SU-DHL-6 (cell line): Measurements from ENCODE around the gene DISP3.

Experiments
- H2AFZ ChIP-seq: fragments of 200-600 bp; sonication (generic); 2 replicates; pipeline ENCODE4 v1.6.1; 2014; ENCODE audit warnings: low read depth, mild to moderate bottlenecking, moderate library complexity, mixed read lengths, antibody characterized with exemption, low read length; ENCODE audit not compliant: severe bottlenecking
- H3F3A ChIP-seq: fragments of 200-600 bp; shearing (Covaris generic); 2 replicates; pipeline ENCODE4 v1.6.0; 2016; ENCODE audit warnings: antibody characterized with exemption, mild to moderate bottlenecking; ENCODE audit not compliant: insufficient read depth
- H3K27ac ChIP-seq: fragments of 200-600 bp; sonication (generic); 2 replicates; pipeline ENCODE4 v1.5.1; 2016; ENCODE audit warnings: low read depth, mild to moderate bottlenecking, low read length, moderate library complexity, mixed read lengths
- H3K27me3 ChIP-seq: fragments of 200-600 bp; sonication (generic), shearing (Covaris generic); 2 replicates; pipeline ENCODE4 v1.6.0; 2014; ENCODE audit warnings: mild to moderate bottlenecking, low read length
- H3K36me3 ChIP-seq: fragments of 200-600 bp; sonication (generic); 2 replicates; pipeline ENCODE4 v1.6.1; 2014; ENCODE audit warnings: mild to moderate bottlenecking, low read length, mixed read lengths
- H3K4me2 ChIP-seq: fragments of 300-600, 200-600 bp; shearing (Covaris generic), sonication (generic); 2 replicates; pipeline ENCODE4 v1.6.0; 2014; ENCODE audit warnings: low read length, low read depth, mild to moderate bottlenecking; ENCODE audit not compliant: poor library complexity, severe bottlenecking
- H3K4me3 ChIP-seq: fragments of 200-600 bp; sonication (generic); 2 replicates; pipeline ENCODE4 v1.5.1; 2014; ENCODE audit warnings: antibody characterized with exemption, low read length, mild to moderate bottlenecking, mixed read lengths; ENCODE audit not compliant: insufficient read depth, poor library complexity, severe bottlenecking
- H3K79me2 ChIP-seq: fragments of 200-600 bp; sonication (generic); 2 replicates; pipeline ENCODE4 v1.6.1; 2014; ENCODE audit warnings: mild to moderate bottlenecking, low read length, moderate library complexity; ENCODE audit not compliant: insufficient read depth
- H3K9ac ChIP-seq: fragments of 200-600 bp; sonication (generic); 2 replicates; pipeline ENCODE4 v1.7.0; 2014; ENCODE audit warnings: mild to moderate bottlenecking, low read length
- H3K9me2 ChIP-seq: fragments of 200-600 bp; sonication (generic); replicated peaks from 2 replicates; pipeline ENCODE4 v1.6.1; 2014; ENCODE audit warnings: low read length; ENCODE audit not compliant: insufficient read depth
- H3K9me3 ChIP-seq: fragments of 200-600 bp; sonication (generic); 2 replicates; pipeline ENCODE4 v1.6.1; 2014; ENCODE audit warnings: low read length, mixed read lengths; ENCODE audit not compliant: insufficient read depth
- H4K20me1 ChIP-seq: fragments of 200-600 bp; sonication (generic); 2 replicates; pipeline ENCODE4 v1.6.1; 2014; ENCODE audit warnings: low read depth, mild to moderate bottlenecking, antibody characterized with exemption, low read length, moderate library complexity, mixed read lengths
- CTCF ChIP-seq: fragments of 200-600 bp; sonication (generic); IDR thresholded peaks from one replicate; pipeline ENCODE4 v1.5.1; 2017; ENCODE audit warnings: antibody characterized with exemption, mild to moderate bottlenecking, low read length, moderate library complexity; ENCODE audit not compliant: insufficient read depth, poor library complexity, severe bottlenecking
- EZH2phosphoT487 ChIP-seq: fragments of 200-600 bp; sonication (generic), shearing (Covaris generic); conservative IDR thresholded peaks from 2 replicates; pipeline ENCODE4 v1.6.1; 2018; ENCODE audit warnings: mild to moderate bottlenecking, antibody characterized with exemption, low read length, moderate library complexity, mixed read lengths

The DISP3 gene

GRCh38 chr1:11492235-11492634 lies 13.3 kb downstream of the DISP3 start:
- Histone ChIP-seq H2AFZ (no peak overlapping the region), H3F3A (no peaks in the 10 kb centered on the region), H3K27ac (no peak overlapping the region), H3K9ac (no peak overlapping the region), H3K4me3 (no peak overlapping the region), H3K36me3 (no peaks in the 10 kb centered on the region), H3K9me3 (no peaks in the 10 kb centered on the region), H4K20me1 (no peaks in the 10 kb centered on the region), H3K9me2 (no peaks in the 10 kb centered on the region), H3K27me3 (no peaks in the 10 kb centered on the region), H3K79me2 (no peaks in the 10 kb centered on the region), H3K4me2 (no peak overlapping the region)
- TF ChIP-seq EZH2phosphoT487, result no peak

- Histone ChIP-seq H4K20me1 (no peaks in the 10 kb centered on the region), H3K36me3 (no peaks in the 10 kb centered on the region), H3K4me2 (no peak overlapping the region), H3K27me3 (no peaks in the 10 kb centered on the region), H3K9me2 (no peaks in the 10 kb centered on the region), H2AFZ (no peak overlapping the region), H3K9me3 (no peaks in the 10 kb centered on the region), H3K79me2 (no peaks in the 10 kb centered on the region), H3K27ac (no peak overlapping the region), H3K9ac (no peak overlapping the region), H3K4me3 (no peak overlapping the region), H3F3A (no peaks in the 10 kb centered on the region)
- TF ChIP-seq EZH2phosphoT487, result no peak
- no peak for TF ChIP-seq CTCF
These were observed 15.2 kb downstream of the DISP3 start for GRCh38 chr1:11493972-11494655.

- H3K4me3 ChIP-seq, result no peak overlapping the region
- no peak for TF ChIP-seq EZH2phosphoT487
- no peak for TF ChIP-seq CTCF
- no peak overlapping the region for H3K9ac ChIP-seq
- H3K9me2 ChIP-seq, result no peaks in the 10 kb centered on the region
- no peaks in the 10 kb centered on the region for H3K36me3 ChIP-seq
- H2AFZ ChIP-seq, result no peak overlapping the region
- H3K4me2 ChIP-seq, result no peak overlapping the region
- H3K9me3 ChIP-seq, result no peaks in the 10 kb centered on the region
- H3F3A ChIP-seq, result no peaks in the 10 kb centered on the region
- no peaks in the 10 kb centered on the region for H3K79me2 ChIP-seq
- no peaks in the 10 kb centered on the region for H4K20me1 ChIP-seq
- H3K27me3 ChIP-seq, result no peaks in the 10 kb centered on the region
- H3K27ac ChIP-seq, result no peak overlapping the region
These were observed 15.8 kb downstream of the DISP3 start for GRCh38 chr1:11494771-11495170.

- H2AFZ ChIP-seq, result no peak overlapping the region
- H3K27me3 ChIP-seq, result no peaks in the 10 kb centered on the region
- H3K79me2 ChIP-seq, result no peaks in the 10 kb centered on the region
- TF ChIP-seq CTCF, result no peak
- TF ChIP-seq EZH2phosphoT487, result no peak
- no peak overlapping the region for H3K4me2 ChIP-seq
- no peaks in the 10 kb centered on the region for H3K9me2 ChIP-seq
- no peaks in the 10 kb centered on the region for H3K36me3 ChIP-seq
- no peaks in the 10 kb centered on the region for H4K20me1 ChIP-seq
- no peaks in the 10 kb centered on the region for H3F3A ChIP-seq
- no peak overlapping the region for H3K4me3 ChIP-seq
- H3K9me3 ChIP-seq, result no peaks in the 10 kb centered on the region
- no peak overlapping the region for H3K9ac ChIP-seq
- no peak overlapping the region for H3K27ac ChIP-seq
These were observed 16.6 kb downstream of the DISP3 start for GRCh38 chr1:11495579-11495978.
